Natural killer cell (primary cell): ENCODE data around the gene CARD19. TPM values are rescaled to one million over a fixed set of nuclear protein-coding genes. Genes with fewer than 3 reads are reported as not detected.
A peak's percentile ranks its signal among the peaks of the same experiment; 100 is the strongest.

ENCODE experiments used
- ATAC-seq, 3 donors: fragments of 150-1000 bp in 2 of 3; fragments of 200-7000 bp in 1 of 3; cut with Tn5 transposase; 1 replicate in 1 of 3; 2 replicates in 2 of 3; pipeline ENCODE4 v1.10.0; 2021; ENCODE audit warnings: mild to moderate bottlenecking in 2 of 3, moderate library complexity in 2 of 3
- DNase-seq, 2 donors: peaks; one replicate each; pipeline versions ENCODE4 v3.0.0 to v3.0.0-alpha.2; 2013 to 2021; ENCODE audit warnings: mixed read lengths in 1 of 2
- H3K27ac ChIP-seq: one replicate; pipeline ENCODE4 v1.5.1; 2013; ENCODE audit warnings: mild to moderate bottlenecking, low read length
- H3K27me3 ChIP-seq: one replicate; pipeline ENCODE4 v1.6.1; 2013; ENCODE audit warnings: low read length; ENCODE audit not compliant: control insufficient read depth, insufficient read depth
- H3K36me3 ChIP-seq: one replicate; pipeline ENCODE4 v1.6.1; 2013; ENCODE audit warnings: low read length; ENCODE audit not compliant: control insufficient read depth, insufficient read depth
- H3K4me1 ChIP-seq: one replicate; pipeline ENCODE4 v1.6.1; 2013; ENCODE audit warnings: low read length; ENCODE audit not compliant: control insufficient read depth, insufficient read depth
- H3K4me3 ChIP-seq: one replicate; pipeline ENCODE4 v1.5.1; 2013; ENCODE audit warnings: low read length
- H3K9me3 ChIP-seq: one replicate; pipeline ENCODE4 v1.6.1; 2013; ENCODE audit warnings: low read length; ENCODE audit not compliant: control insufficient read depth, insufficient read depth
- H3K27ac Mint-ChIP-seq, 2 donors: one replicate each; pipeline ENCODE4 v1.8.0; 2022; ENCODE audit warnings: mild to moderate bottlenecking in 2 of 2, mixed read lengths in 2 of 2, moderate library complexity in 1 of 2
- H3K27me3 Mint-ChIP-seq, 2 donors: one replicate each; pipeline ENCODE4 v1.8.0; 2022; ENCODE audit warnings: low read depth in 2 of 2, mixed read lengths in 2 of 2
- H3K36me3 Mint-ChIP-seq: one replicate; pipeline ENCODE4 v1.8.0; 2022; ENCODE audit warnings: mixed read lengths
- H3K4me1 Mint-ChIP-seq, 2 donors: one replicate each; pipeline ENCODE4 v1.8.0; 2022; ENCODE audit warnings: mixed read lengths in 2 of 2
- H3K4me3 Mint-ChIP-seq: one replicate; pipeline ENCODE4 v1.8.0; 2022; ENCODE audit warnings: mild to moderate bottlenecking, moderate library complexity, mixed read lengths
- H3K9me3 Mint-ChIP-seq, 2 donors: one replicate each; pipeline ENCODE4 v1.8.0; 2022; ENCODE audit warnings: mixed read lengths in 2 of 2
- WGBS: methylation state at CpG from one replicate; pipeline ENCODE4 v1.1.7; 2013; ENCODE audit warnings: missing lambda C conversion rate; ENCODE audit not compliant: insufficient coverage; 5-methylcytosine and 5-hydroxymethylcytosine counted together
- intact Hi-C: fragments of 100-400 bp; cut with micrococcal nuclease; formaldehyde crosslinking; loops from one replicate; pipeline ENCODE4 v1.14.2; 2022
- total RNA-seq, 4 donors: library from RNA; stranded (reverse); fragments of 120-200 nt in 1 of 4; gene quantifications; one replicate each; pipeline versions ENCODE4 v1.2.3 to v1.2.4, GENCODE V29; 2013 to 2022
- TF ChIP-seq, protein P1 (sequence below): fragments of 200-600 bp; IDR thresholded peaks from one replicate; pipeline ENCODE4 v1.8.0; 2022; ENCODE audit warnings: antibody characterized with exemption

CARD19 gene
- total RNA-seq, 3 donors from 2014 or later (not counting 1 experiment from before 2014, with no cell fraction given), result 30.7 to 49.1 (median 42.6) TPM

DNA sequence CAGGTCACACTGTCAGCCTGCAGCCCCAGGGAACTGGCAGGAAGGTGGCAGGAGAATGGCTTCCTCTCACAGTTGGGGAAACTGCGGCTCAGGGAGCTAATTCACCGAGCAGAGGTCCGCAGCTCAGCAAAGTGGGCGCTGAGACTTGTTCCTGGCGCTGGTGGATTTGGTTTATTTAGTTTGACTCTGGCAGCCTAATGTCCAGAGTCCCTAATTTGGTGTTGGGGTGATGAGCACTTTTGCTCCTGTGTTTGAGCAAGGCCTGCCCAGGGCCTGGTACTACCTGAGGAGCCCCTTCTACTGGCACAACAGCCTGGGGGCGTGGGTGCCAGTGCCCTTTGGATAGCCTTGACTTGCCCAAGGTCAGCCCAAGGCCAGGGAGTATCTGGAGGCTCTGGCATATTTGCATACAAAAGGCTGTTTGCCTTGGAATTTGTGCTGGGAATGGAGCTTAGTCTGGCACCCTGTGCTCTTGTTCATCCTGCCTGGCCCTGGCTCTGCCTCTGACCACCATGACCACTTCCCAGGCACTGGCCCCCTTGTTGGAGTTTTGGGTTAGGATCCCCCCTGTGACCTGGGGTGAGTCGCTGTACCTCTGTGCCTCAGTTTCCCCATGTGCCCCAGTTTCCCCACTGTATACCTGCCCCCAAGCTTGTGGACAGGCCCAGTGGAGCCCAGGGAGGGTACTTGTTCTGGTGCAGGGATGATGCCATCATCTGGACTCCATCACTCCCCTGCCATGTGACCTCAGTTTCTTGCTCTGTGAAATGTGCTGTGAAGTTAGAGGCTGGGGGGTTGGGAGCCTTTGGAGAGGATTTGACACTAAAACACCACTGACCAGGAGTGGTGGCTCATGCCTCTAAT is 36.1 kb upstream of the CARD19 start:
- H3K27me3 ChIP-seq, result peaks cover 13% of the 10 kb centered on the region
- H3K27ac ChIP-seq, result peak overlapping the region; percentile 58
- no peaks in the 10 kb centered on the region for H3K9me3 ChIP-seq
- H3K4me1 ChIP-seq, result peaks cover 69% of the 10 kb centered on the region
- intact Hi-C loops, result loop anchor here (5.0 to 10.0 kb wide), 2 partner anchors 33 to 185 kb away; partner anchors contain the start of gene ZNF484
- H3K27me3 Mint-ChIP-seq, result peaks cover 38 to 42% of the 10 kb centered on the region in 2 donors
- H3K36me3 Mint-ChIP-seq, result no peaks in the 10 kb centered on the region
- TF ChIP-seq, protein P1, sequence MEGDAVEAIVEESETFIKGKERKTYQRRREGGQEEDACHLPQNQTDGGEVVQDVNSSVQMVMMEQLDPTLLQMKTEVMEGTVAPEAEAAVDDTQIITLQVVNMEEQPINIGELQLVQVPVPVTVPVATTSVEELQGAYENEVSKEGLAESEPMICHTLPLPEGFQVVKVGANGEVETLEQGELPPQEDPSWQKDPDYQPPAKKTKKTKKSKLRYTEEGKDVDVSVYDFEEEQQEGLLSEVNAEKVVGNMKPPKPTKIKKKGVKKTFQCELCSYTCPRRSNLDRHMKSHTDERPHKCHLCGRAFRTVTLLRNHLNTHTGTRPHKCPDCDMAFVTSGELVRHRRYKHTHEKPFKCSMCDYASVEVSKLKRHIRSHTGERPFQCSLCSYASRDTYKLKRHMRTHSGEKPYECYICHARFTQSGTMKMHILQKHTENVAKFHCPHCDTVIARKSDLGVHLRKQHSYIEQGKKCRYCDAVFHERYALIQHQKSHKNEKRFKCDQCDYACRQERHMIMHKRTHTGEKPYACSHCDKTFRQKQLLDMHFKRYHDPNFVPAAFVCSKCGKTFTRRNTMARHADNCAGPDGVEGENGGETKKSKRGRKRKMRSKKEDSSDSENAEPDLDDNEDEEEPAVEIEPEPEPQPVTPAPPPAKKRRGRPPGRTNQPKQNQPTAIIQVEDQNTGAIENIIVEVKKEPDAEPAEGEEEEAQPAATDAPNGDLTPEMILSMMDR, result no peak
- peaks cover 40 to 62% of the 10 kb centered on the region in 2 donors for H3K4me1 Mint-ChIP-seq
- ATAC-seq (no peak), DNase-seq (no peak)
- peak overlapping the region; percentile 47 for H3K4me3 ChIP-seq
- H3K27ac Mint-ChIP-seq, result peak overlapping the region; percentile 27 to 31
- peak overlapping the region; percentile 86 for H3K4me3 Mint-ChIP-seq
- no peaks in the 10 kb centered on the region for H3K36me3 ChIP-seq
- H3K9me3 Mint-ChIP-seq, result no peaks in the 10 kb centered on the region
- 39% methylated on average over 7 of the region's 7 CpGs for WGBS

DNA sequence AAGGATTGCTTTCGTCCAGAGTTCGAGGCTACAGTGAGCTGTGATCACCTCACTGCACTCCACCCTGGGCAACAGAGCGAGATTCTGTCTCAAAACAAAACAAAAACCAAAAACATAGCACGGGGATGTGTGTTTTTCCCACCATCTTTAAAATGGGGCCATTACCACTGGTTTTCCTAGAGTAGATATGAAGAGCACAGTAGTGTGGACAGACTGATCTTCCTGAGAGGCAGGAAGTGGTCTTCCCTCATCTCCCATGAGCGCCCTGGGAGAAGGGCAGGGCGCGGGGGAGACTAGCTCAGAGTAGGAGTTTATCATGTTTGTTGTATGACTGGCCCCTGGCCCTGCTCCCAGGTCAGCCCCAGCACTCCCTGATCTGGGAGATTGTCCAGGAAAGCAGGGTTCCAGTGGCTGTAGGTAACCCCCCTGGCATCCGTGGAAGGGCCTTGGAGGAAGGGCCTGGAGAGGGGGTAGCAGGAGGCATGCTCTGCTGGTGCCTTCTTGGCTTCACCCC is 35.2 kb upstream of the CARD19 start:
- TF ChIP-seq, protein P1, result no peak
- Histone ChIP-seq H3K4me1 (peaks cover 76% of the 10 kb centered on the region), H3K27ac (no peak overlapping the region), H3K36me3 (no peaks in the 10 kb centered on the region), H3K4me3 (no peak overlapping the region), H3K27me3 (peaks cover 17% of the 10 kb centered on the region), H3K9me3 (no peaks in the 10 kb centered on the region)
- intact Hi-C loops, result loop anchor here (5.0 to 10.0 kb wide), 2 partner anchors 34 to 186 kb away; partner anchors contain the start of gene ZNF484
- peaks cover 45 to 66% of the 10 kb centered on the region in 2 donors for H3K4me1 Mint-ChIP-seq
- H3K27me3 Mint-ChIP-seq, result peaks cover 47% of the 10 kb centered on the region in 2 donors
- DNase-seq (peak in 1 of 2 donors; percentile 48), ATAC-seq (no peak)
- H3K27ac Mint-ChIP-seq, result peak overlapping the region; percentile 24 to 31
- H3K4me3 Mint-ChIP-seq, result peak overlapping the region; percentile 59
- no peaks in the 10 kb centered on the region for H3K9me3 Mint-ChIP-seq
- WGBS, result 71% methylated on average over 8 of the region's 8 CpGs
- no peaks in the 10 kb centered on the region for H3K36me3 Mint-ChIP-seq

DNA sequence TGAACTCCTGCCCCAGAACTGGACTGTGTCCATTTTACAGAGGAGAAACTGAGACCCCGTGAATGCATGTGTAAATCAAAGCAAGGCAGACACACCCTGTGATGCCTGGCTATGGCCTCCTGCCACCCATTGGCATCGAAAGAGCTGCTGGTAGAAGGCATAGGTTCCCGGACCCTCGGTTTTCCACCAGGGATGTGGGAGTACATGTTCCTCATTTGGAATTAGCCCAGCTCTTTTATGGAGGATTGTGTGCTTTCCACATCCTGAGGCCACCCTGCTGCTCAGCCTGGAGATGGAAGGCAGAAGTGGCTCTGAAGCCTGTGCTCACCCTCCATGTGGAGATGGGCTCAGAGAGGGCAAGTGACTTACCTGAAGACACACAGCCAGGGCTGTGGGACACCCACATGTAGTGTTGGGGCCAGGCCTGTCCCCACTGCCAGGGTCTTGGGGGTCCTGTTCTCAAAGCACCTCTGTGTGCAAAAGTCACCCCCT is 34.7 kb upstream of the CARD19 start:
- Mint-ChIP-seq H3K9me3 (no peaks in the 10 kb centered on the region), H3K36me3 (no peaks in the 10 kb centered on the region), H3K4me1 (peaks cover 45 to 70% of the 10 kb centered on the region in 2 donors), H3K4me3 (no peak overlapping the region), H3K27me3 (peaks cover 50 to 51% of the 10 kb centered on the region in 2 donors), H3K27ac (peak overlapping the region in 1 of 2 donors; percentile 24)
- no peak for ATAC-seq
- no peak for DNase-seq
- TF ChIP-seq, protein P1, result no peak
- Histone ChIP-seq H3K4me3 (no peak overlapping the region), H3K27me3 (peaks cover 19% of the 10 kb centered on the region), H3K4me1 (peaks cover 79% of the 10 kb centered on the region), H3K9me3 (no peaks in the 10 kb centered on the region), H3K27ac (no peak overlapping the region), H3K36me3 (no peaks in the 10 kb centered on the region)
- intact Hi-C loops, result loop anchor here (5.0 to 10.0 kb wide), 2 partner anchors 34 to 187 kb away; partner anchors contain the start of gene ZNF484
- 92% methylated on average over 4 of the region's 4 CpGs for WGBS
